Esophagus muscularis mucosa (tissue), 3 donors: ENCODE results near the gene RIC1.

Experiments used
- POLR2A ChIP-seq: fragments of 450-650 bp; IDR thresholded peaks from one replicate; pipeline ENCODE4 v1.6.1; 2017; ENCODE audit warnings: antibody characterized with exemption, moderate library complexity, mild to moderate bottlenecking, low read depth
- POLR2AphosphoS5 ChIP-seq, 2 donors: sonication (generic); formaldehyde crosslinking; IDR thresholded peaks; one replicate each; pipeline ENCODE4 v1.6.1; 2017; ENCODE audit warnings: antibody characterized with exemption in 2 of 2
- TF ChIP-seq, protein P1 (sequence below), 3 experiments: fragments of 200-600 bp in 2 of 3; fragments of 450-650 bp in 1 of 3; sonication (generic) in 2 of 3; IDR thresholded peaks; one replicate each; pipeline ENCODE4 v1.5.1; 2017 to 2019; ENCODE audit warnings: antibody characterized with exemption in 3 of 3, mild to moderate bottlenecking in 2 of 3, moderate library complexity in 1 of 3

DNA sequence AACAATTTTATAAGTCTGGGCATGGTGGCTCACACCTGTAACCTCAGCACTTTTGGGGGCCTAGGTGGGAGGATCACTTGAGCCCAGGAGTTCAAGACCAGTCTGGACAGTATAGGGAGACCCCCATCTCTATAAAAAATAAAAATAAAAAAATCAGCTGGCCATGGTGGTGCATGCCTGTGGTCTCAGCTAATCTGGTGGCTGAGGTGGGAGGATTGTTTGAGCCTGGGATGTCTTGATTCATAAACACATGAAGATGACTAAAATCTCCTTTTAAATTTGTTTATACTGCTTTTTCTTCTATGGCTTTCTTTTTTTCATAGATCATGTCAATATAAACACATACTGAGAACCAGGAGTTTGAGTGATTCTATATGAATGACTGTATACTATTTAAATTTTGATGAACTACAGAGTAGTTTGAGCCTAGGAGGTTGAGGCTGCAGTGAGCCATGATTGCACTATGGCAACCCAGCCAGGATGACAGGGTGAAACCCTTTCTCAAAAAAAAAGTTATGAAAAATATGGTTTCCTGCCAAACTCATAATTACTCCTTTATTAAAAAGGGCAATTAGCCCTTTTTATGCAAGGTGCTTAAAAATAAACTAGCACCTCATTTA lies 14.2 kb downstream of the RIC1 start:
- TF ChIP-seq, protein P1, sequence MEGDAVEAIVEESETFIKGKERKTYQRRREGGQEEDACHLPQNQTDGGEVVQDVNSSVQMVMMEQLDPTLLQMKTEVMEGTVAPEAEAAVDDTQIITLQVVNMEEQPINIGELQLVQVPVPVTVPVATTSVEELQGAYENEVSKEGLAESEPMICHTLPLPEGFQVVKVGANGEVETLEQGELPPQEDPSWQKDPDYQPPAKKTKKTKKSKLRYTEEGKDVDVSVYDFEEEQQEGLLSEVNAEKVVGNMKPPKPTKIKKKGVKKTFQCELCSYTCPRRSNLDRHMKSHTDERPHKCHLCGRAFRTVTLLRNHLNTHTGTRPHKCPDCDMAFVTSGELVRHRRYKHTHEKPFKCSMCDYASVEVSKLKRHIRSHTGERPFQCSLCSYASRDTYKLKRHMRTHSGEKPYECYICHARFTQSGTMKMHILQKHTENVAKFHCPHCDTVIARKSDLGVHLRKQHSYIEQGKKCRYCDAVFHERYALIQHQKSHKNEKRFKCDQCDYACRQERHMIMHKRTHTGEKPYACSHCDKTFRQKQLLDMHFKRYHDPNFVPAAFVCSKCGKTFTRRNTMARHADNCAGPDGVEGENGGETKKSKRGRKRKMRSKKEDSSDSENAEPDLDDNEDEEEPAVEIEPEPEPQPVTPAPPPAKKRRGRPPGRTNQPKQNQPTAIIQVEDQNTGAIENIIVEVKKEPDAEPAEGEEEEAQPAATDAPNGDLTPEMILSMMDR (IDR thresholded peaks at IDR 0.05): no peak
- TF ChIP-seq POLR2AphosphoS5 (IDR thresholded peaks at IDR 0.05) (no peak), POLR2A (no peak)
